Stomach (tissue), 4 donors: Measurements from ENCODE around the gene ZNF391.
"Not testable (repeated sequence)": the region's sequence is repeated elsewhere in the genome, so short reads cannot be mapped to it uniquely, and the experiment has no call there.

Experiments used
- CTCF ChIP-seq, 7 experiments: fragments of 450-650 bp in 4 of 7; fragments of 200-600 bp in 3 of 7; sonication (generic) in 3 of 7; IDR thresholded peaks; one replicate each; pipeline ENCODE4 v1.5.1; 2016 to 2019; ENCODE audit warnings: antibody characterized with exemption in 7 of 7, control low read depth in 2 of 7, mild to moderate bottlenecking in 1 of 7
- POLR2A ChIP-seq, 4 donors: fragments of 450-650 bp; IDR thresholded peaks; one replicate each; pipeline ENCODE4 v1.6.1; 2016; ENCODE audit warnings: antibody characterized with exemption in 4 of 4, control low read depth in 2 of 4, mild to moderate bottlenecking in 1 of 4, moderate library complexity in 1 of 4
- POLR2AphosphoS5 ChIP-seq, 3 donors: sonication (generic); formaldehyde crosslinking; IDR thresholded peaks; one replicate each; pipeline ENCODE4 v1.6.1; 2016; ENCODE audit warnings: antibody characterized with exemption in 3 of 3

GRCh38 chr6:27381001-27381400, 7.6 kb upstream of the ZNF391 start:
- not testable (repeated sequence) for TF ChIP-seq POLR2AphosphoS5, POLR2A, CTCF (IDR thresholded peaks at IDR 0.05)
